CD4-positive, alpha-beta memory T cell (primary cell): ENCODE measurements around the gene SLC36A4. TPM values are rescaled to one million over a fixed set of nuclear protein-coding genes. Genes with fewer than 3 reads are reported as not detected.
"Not testable (repeated sequence)": the region's sequence is repeated elsewhere in the genome, so short reads cannot be mapped to it uniquely, and the experiment has no call there.

Experiments
- CTCF ChIA-PET: fragments of 350-600 bp; sonication (Branson Sonifier 250); formaldehyde crosslinking; loops from one replicate; lab custom pipeline; 2021; ENCODE audit warnings: inconsistent platforms; ENCODE audit not compliant: partially characterized antibody; lab: Charles Lee
- POLR2A ChIA-PET: fragments of 350-600 bp; sonication (Branson Sonifier 250); formaldehyde crosslinking; loops from one replicate; lab custom pipeline; 2021; ENCODE audit not compliant: partially characterized antibody; lab: Charles Lee
- DNase-seq, 5 donors: peaks; one replicate each; pipeline versions ENCODE4 v3.0.0 to v3.0.0-alpha.2; 2020 to 2022; ENCODE audit warnings: mixed read lengths in 1 of 5
- H3K27ac ChIP-seq: one replicate; pipeline ENCODE4 v1.7.0; 2013; ENCODE audit warnings: low read depth, low read length
- H3K27me3 ChIP-seq: 2 replicates; pipeline ENCODE4 v1.7.0; 2013; ENCODE audit warnings: mild to moderate bottlenecking, low read length, moderate library complexity; ENCODE audit not compliant: insufficient read depth
- H3K36me3 ChIP-seq: 2 replicates; pipeline ENCODE4 v1.7.0; 2013; ENCODE audit warnings: mild to moderate bottlenecking, low read length, moderate library complexity; ENCODE audit not compliant: insufficient read depth
- H3K4me1 ChIP-seq: 2 replicates; pipeline ENCODE4 v1.7.0; 2013; ENCODE audit warnings: mild to moderate bottlenecking, low read length, moderate library complexity; ENCODE audit not compliant: insufficient read depth
- H3K4me3 ChIP-seq, 2 donors: one replicate each; pipeline ENCODE4 v1.7.0; 2013; ENCODE audit warnings: low read length in 2 of 2, mild to moderate bottlenecking in 1 of 2
- H3K9me3 ChIP-seq, 2 donors: one replicate each; pipeline ENCODE4 v1.7.0; 2013; ENCODE audit warnings: low read length in 2 of 2, control low read depth in 1 of 2; ENCODE audit not compliant: control insufficient read depth in 1 of 2
- H3K27ac Mint-ChIP-seq, 7 donors: one replicate each; pipeline ENCODE4 v1.8.0; 2020 to 2021; ENCODE audit warnings: mixed read lengths in 7 of 7, mild to moderate bottlenecking in 6 of 7, inconsistent platforms in 3 of 7, moderate library complexity in 3 of 7
- H3K27me3 Mint-ChIP-seq, 2 donors: one replicate each; pipeline ENCODE4 v1.8.0; 2020 to 2021; ENCODE audit warnings: mixed read lengths in 2 of 2
- H3K36me3 Mint-ChIP-seq, 2 donors: one replicate each; pipeline ENCODE4 v1.8.0; 2020 to 2021; ENCODE audit warnings: mixed read lengths in 2 of 2, inconsistent platforms in 1 of 2, mild to moderate bottlenecking in 1 of 2
- H3K4me1 Mint-ChIP-seq, 4 donors: one replicate each; pipeline ENCODE4 v1.8.0; 2020 to 2021; ENCODE audit warnings: mixed read lengths in 4 of 4, mild to moderate bottlenecking in 1 of 4
- H3K4me3 Mint-ChIP-seq, 8 donors: one replicate each; pipeline ENCODE4 v1.8.0; 2020 to 2021; ENCODE audit warnings: mixed read lengths in 8 of 8, mild to moderate bottlenecking in 7 of 8, moderate library complexity in 6 of 8, inconsistent platforms in 3 of 8
- H3K9me3 Mint-ChIP-seq, 8 donors: one replicate each; pipeline ENCODE4 v1.8.0; 2020 to 2021; ENCODE audit warnings: mixed read lengths in 8 of 8, mild to moderate bottlenecking in 5 of 8, inconsistent platforms in 3 of 8, moderate library complexity in 1 of 8
- intact Hi-C: fragments of 100-400 bp; cut with micrococcal nuclease; formaldehyde crosslinking; loops from one replicate; pipeline ENCODE4 v1.15.1; 2023
- polyA plus RNA-seq, 2 donors: library from polyadenylated mRNA; unstranded; fragments of 300-500 nt; fragmentation: Illumina TruSeq; gene quantifications; one replicate each; pipeline ENCODE4 v1.2.3, GENCODE V29; 2021
- total RNA-seq, 2 experiments: library from RNA; stranded (reverse); gene quantifications; one replicate each; pipeline ENCODE4 v1.2.3, GENCODE V29; 2021

SLC36A4 gene
- total and polyA plus RNA-seq, 4 experiments from 2014 or later, result 15.4 to 33.5 (median 22.4) TPM

DNA sequence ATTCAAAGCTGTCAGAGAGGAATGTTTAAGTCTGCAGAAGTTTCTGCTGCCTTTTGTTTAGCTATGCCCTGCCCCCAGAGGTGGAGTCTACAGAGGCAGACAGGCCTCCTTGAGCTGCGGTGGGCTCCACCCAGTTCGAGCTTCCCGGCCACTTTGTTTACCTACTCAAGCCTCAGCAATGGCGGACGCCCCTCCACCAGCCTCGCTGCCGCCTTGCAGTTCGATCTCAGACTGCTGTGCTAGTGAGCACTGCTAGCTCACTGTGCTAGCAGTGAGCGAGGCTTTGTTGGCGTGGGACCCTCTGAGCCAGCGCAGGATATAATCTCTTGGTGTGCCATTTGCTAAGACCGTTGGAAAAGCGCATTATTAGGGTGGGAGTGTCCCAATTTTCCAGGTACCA is 19.9 kb downstream of the SLC36A4 start:
- CTCF ChIA-PET, intact Hi-C loops, H3K9me3 Mint-ChIP-seq, H3K36me3 ChIP-seq, H3K27me3 ChIP-seq, H3K4me3 Mint-ChIP-seq, H3K27ac Mint-ChIP-seq, DNase-seq, H3K27ac ChIP-seq, H3K4me1 ChIP-seq, H3K4me3 ChIP-seq, H3K4me1 Mint-ChIP-seq, POLR2A ChIA-PET, H3K9me3 ChIP-seq, H3K27me3 Mint-ChIP-seq: not testable (repeated sequence)
- peaks cover 39 to 53% of the 10 kb centered on the region in 2 donors for H3K36me3 Mint-ChIP-seq

DNA sequence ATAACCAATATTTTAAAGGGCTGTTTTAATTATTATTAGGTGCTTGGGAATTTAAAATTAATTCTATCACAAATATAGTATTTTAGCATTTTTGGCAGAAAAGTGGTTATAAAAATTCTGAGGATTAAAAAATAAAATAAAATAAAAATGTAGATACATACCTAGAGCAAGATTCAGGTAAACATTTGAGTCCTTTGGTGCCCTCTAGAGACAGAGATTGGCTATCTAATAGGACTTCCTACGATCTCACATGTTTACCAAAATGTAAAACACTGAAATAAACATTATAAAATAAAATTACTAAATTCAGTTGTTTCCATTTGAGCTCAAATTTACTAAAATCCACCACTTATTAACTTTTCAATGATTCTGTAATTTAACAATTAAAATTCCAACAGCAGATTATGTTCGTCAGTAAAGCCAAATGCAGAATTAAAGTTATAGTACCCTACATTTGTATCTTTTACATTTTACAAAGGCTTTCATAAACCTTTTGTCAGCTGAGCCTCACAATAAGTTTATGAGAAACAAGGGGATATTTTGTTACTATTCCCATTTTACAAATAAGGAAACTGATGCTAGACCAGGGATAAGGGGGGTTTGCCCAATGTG is 27.7 kb downstream of the SLC36A4 start:
- Histone ChIP-seq H3K4me3 (no peak overlapping the region), H3K27me3 (no peaks in the 10 kb centered on the region), H3K36me3 (no peaks in the 10 kb centered on the region), H3K4me1 (peaks cover 9% of the 10 kb centered on the region), H3K27ac (no peak overlapping the region), H3K9me3 (no peaks in the 10 kb centered on the region)
- no peaks in the 10 kb centered on the region for H3K27me3 Mint-ChIP-seq
- H3K36me3 Mint-ChIP-seq, result peaks cover 7 to 8% of the 10 kb centered on the region in 2 donors
- ChIA-PET CTCF (interaction anchor here (1.0 kb wide), 1 partner anchor 1758 kb away, joined by 3 read pairs; no protein-coding TSS in a partner anchor), POLR2A (no interaction called here)
- DNase-seq, result no peak
- intact Hi-C loops, result no loop called here
- peaks cover 6 to 18% (median 8%) of the 10 kb centered on the region in 4 donors for H3K4me1 Mint-ChIP-seq
- no peaks in the 10 kb centered on the region for H3K9me3 Mint-ChIP-seq
- no peak overlapping the region for H3K4me3 Mint-ChIP-seq
- no peak overlapping the region for H3K27ac Mint-ChIP-seq

DNA sequence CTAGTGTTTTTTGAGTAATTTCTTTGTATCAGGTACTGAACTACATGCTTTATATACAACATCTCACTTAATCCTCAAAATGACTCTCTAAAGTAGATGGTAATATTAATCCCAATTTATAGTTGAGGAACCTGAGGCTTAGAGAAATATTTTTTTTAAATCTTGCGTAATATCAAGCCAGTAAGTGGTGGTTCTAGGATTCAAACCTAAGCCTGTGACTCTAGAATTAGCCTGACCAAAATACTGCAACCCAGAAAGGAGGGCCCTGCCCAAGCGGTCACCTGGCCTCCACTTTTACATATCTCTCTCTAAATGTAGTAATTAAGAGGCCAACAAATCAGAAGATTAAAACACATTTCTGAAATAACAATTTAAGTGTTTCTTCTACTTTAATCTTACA is 28.6 kb downstream of the SLC36A4 start:
- no peak overlapping the region for H3K4me3 ChIP-seq
- no peaks in the 10 kb centered on the region for H3K27me3 ChIP-seq
- H3K27me3 Mint-ChIP-seq, result no peaks in the 10 kb centered on the region
- H3K4me3 Mint-ChIP-seq, result no peak overlapping the region
- H3K4me1 Mint-ChIP-seq, result peaks cover 6 to 18% (median 8%) of the 10 kb centered on the region in 4 donors
- POLR2A ChIA-PET, result no interaction called here
- peaks cover 15 to 16% of the 10 kb centered on the region in 2 donors for H3K36me3 Mint-ChIP-seq
- DNase-seq, result no peak
- H3K4me1 ChIP-seq, result peaks cover 9% of the 10 kb centered on the region
- H3K9me3 Mint-ChIP-seq, result no peaks in the 10 kb centered on the region
- H3K9me3 ChIP-seq, result no peaks in the 10 kb centered on the region
- peaks cover 6% of the 10 kb centered on the region for H3K36me3 ChIP-seq
- CTCF ChIA-PET, result no interaction called here
- no peak overlapping the region for H3K27ac ChIP-seq
- intact Hi-C loops, result no loop called here
- no peak overlapping the region for H3K27ac Mint-ChIP-seq

DNA sequence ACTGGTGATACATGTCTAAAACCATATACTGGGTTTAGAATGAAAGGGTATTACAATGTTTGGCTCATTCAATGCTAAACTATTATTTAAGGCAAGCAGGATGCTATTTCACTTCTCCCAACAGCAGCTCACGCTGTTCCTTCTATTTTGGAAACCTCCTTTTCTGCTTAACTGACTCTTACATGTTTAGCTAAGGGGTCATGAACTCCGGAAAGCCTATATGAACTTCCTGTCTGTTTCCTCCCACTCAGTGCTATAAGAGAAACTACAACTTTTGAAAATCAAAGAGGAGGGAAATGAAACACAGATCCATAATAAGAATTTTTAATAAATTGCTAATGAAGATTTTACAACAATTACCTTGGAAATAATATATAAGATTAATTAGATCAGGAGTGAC is 30.9 kb downstream of the SLC36A4 start:
- H3K27me3 Mint-ChIP-seq, result no peaks in the 10 kb centered on the region
- peaks cover 6 to 18% (median 8%) of the 10 kb centered on the region in 4 donors for H3K4me1 Mint-ChIP-seq
- no peak overlapping the region for H3K27ac Mint-ChIP-seq
- H3K36me3 ChIP-seq, result peaks cover 7% of the 10 kb centered on the region
- intact Hi-C loops, result no loop called here
- H3K4me3 ChIP-seq, result no peak overlapping the region
- no peaks in the 10 kb centered on the region for H3K9me3 Mint-ChIP-seq
- H3K4me1 ChIP-seq, result peaks cover 9% of the 10 kb centered on the region
- no peak overlapping the region for H3K4me3 Mint-ChIP-seq
- H3K27ac ChIP-seq, result no peak overlapping the region
- H3K27me3 ChIP-seq, result no peaks in the 10 kb centered on the region
- ChIA-PET POLR2A (no interaction called here), CTCF (no interaction called here)
- peaks cover 25 to 30% of the 10 kb centered on the region in 2 donors for H3K36me3 Mint-ChIP-seq
- no peak for DNase-seq
- no peaks in the 10 kb centered on the region for H3K9me3 ChIP-seq

- H3K4me3 Mint-ChIP-seq, result no peak overlapping the region
- intact Hi-C loops, result no loop called here
These were observed 31.6 kb downstream of the SLC36A4 start for GRCh38 chr11:93166194-93166593.

DNA sequence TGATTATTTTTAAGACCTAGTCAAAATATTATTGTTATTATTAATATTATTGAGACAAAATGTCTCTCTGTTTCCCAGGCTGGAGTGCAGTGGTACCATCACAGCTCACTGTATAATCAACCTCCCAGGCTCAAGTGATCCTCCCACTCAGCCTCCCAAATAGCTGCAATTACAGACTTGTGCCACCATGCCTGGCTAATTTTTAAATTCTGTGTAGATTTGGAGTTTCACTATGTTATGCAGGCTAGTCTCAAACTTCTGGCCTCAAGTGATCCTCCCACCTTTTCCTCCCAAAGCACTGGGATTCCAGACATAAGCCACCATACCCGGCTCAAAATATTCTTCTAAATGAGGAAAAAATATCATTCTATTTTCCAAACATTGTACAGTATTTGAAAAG is 37.0 kb downstream of the SLC36A4 start:
- no peak overlapping the region for H3K4me3 Mint-ChIP-seq

More at GRCh38 chr11:93166194-93166593, 31.6 kb downstream of the SLC36A4 start:
- peaks cover 7% of the 10 kb centered on the region for H3K36me3 ChIP-seq
- H3K4me1 ChIP-seq, result peaks cover 9% of the 10 kb centered on the region
- H3K9me3 ChIP-seq, result no peaks in the 10 kb centered on the region
- DNase-seq, result no peak
- H3K4me3 ChIP-seq, result no peak overlapping the region
- H3K27ac Mint-ChIP-seq, result no peak overlapping the region
- H3K4me1 Mint-ChIP-seq, result peaks cover 6 to 18% (median 8%) of the 10 kb centered on the region in 4 donors
- H3K36me3 Mint-ChIP-seq, result peaks cover 30 to 37% of the 10 kb centered on the region in 2 donors
- POLR2A ChIA-PET, result no interaction called here
- H3K9me3 Mint-ChIP-seq, result no peaks in the 10 kb centered on the region
- no peaks in the 10 kb centered on the region for H3K27me3 Mint-ChIP-seq
- H3K27ac ChIP-seq, result no peak overlapping the region
- no peaks in the 10 kb centered on the region for H3K27me3 ChIP-seq
- CTCF ChIA-PET, result no interaction called here

GRCh38 chr11:93160156-93160555 is 37.6 kb downstream of the SLC36A4 start:
- H3K27ac Mint-ChIP-seq, result no peak overlapping the region
- ChIA-PET CTCF (no interaction called here), POLR2A (no interaction called here)
- DNase-seq, result no peak
- H3K4me3 Mint-ChIP-seq, result no peak overlapping the region
- H3K27me3 Mint-ChIP-seq, result no peaks in the 10 kb centered on the region
- peaks cover 57 to 67% of the 10 kb centered on the region in 2 donors for H3K36me3 Mint-ChIP-seq
- H3K36me3 ChIP-seq, result peaks cover 7% of the 10 kb centered on the region
- no peaks in the 10 kb centered on the region for H3K4me1 Mint-ChIP-seq
- no peaks in the 10 kb centered on the region for H3K27me3 ChIP-seq
- H3K27ac ChIP-seq, result no peak overlapping the region
- H3K4me3 ChIP-seq, result no peak overlapping the region
- peaks cover 0 to 10% (median 0%) of the 10 kb centered on the region in 8 donors for H3K9me3 Mint-ChIP-seq
- intact Hi-C loops, result no loop called here
- no peaks in the 10 kb centered on the region for H3K9me3 ChIP-seq
- no peaks in the 10 kb centered on the region for H3K4me1 ChIP-seq

More for the DNA sequence above, 37.0 kb downstream of the SLC36A4 start:
- peaks cover 7% of the 10 kb centered on the region for H3K36me3 ChIP-seq
- intact Hi-C loops, result no loop called here
- no peak overlapping the region for H3K4me3 ChIP-seq
- Mint-ChIP-seq H3K27me3 (no peaks in the 10 kb centered on the region), H3K4me1 (no peaks in the 10 kb centered on the region), H3K36me3 (peaks cover 53 to 62% of the 10 kb centered on the region in 2 donors), H3K27ac (no peak overlapping the region), H3K9me3 (peaks cover 0 to 7% (median 0%) of the 10 kb centered on the region in 8 donors)
- ChIA-PET CTCF (no interaction called here), POLR2A (no interaction called here)
- no peaks in the 10 kb centered on the region for H3K4me1 ChIP-seq
- no peak overlapping the region for H3K27ac ChIP-seq
- no peak for DNase-seq
- H3K27me3 ChIP-seq, result no peaks in the 10 kb centered on the region
- no peaks in the 10 kb centered on the region for H3K9me3 ChIP-seq
